Activated CD8-positive, alpha-beta memory T cell treated with anti-CD3 and anti-CD28 coated beads for 24 hours (primary cell): ENCODE measurements around the gene HOXB2.
A peak's percentile ranks its signal among the peaks of the same experiment; 100 is the strongest.

Source experiments
- DNase-seq: peaks from one replicate; pipeline ENCODE4 v3.0.0-alpha.2; 2020

Gene HOXB2

GRCh38 chr17:48545022-48545375, at the start of gene HOXB2:
TSS of gene HOXB2 (minus strand) at chr17:48545109. CDS start at chr17:48544911, 198 bp downstream.
- no peak for DNase-seq

GRCh38 chr17:48593840-48594537, 49.1 kb upstream of the HOXB2 start:
- DNase-seq = peak; percentile 93

GRCh38 chr17:48593126-48593829, 48.4 kb upstream of the HOXB2 start, which contains the start of gene HOXB5:
TSS of gene HOXB5 (minus strand) at chr17:48593779. CDS start at chr17:48593682, 97 bp downstream.
- DNase-seq = peak; percentile 77

- DNase-seq = peak; percentile 69
These were observed 47.7 kb upstream of the HOXB2 start for GRCh38 chr17:48592577-48592976.

GRCh38 chr17:48592057-48592514, 47.2 kb upstream of the HOXB2 start:
- DNase-seq = no peak

GRCh38 chr17:48591255-48592056, 46.5 kb upstream of the HOXB2 start:
- no peak for DNase-seq

GRCh38 chr17:48590607-48591161, 45.8 kb upstream of the HOXB2 start:
- no peak for DNase-seq

GRCh38 chr17:48589831-48590606, 45.1 kb upstream of the HOXB2 start, which contains the start of gene HOXB3:
TSS of gene HOXB3 (minus strand) at chr17:48590241. CDS start at chr17:48552474, 37,767 bp downstream.
- no peak for DNase-seq

GRCh38 chr17:48589060-48589830, 44.3 kb upstream of the HOXB2 start:
- no peak for DNase-seq

GRCh38 chr17:48588528-48588927, 43.6 kb upstream of the HOXB2 start:
- DNase-seq = no peak

- DNase-seq = no peak
These were observed 43.1 kb upstream of the HOXB2 start for GRCh38 chr17:48588074-48588415.

GRCh38 chr17:48587276-48588073, 42.6 kb upstream of the HOXB2 start:
- no peak for DNase-seq

GRCh38 chr17:48586355-48587258, 41.7 kb upstream of the HOXB2 start:
- no peak for DNase-seq

GRCh38 chr17:48584223-48584741, 39.4 kb upstream of the HOXB2 start:
- DNase-seq = no peak

GRCh38 chr17:48583708-48584222, 38.9 kb upstream of the HOXB2 start:
- DNase-seq = no peak

- no peak for DNase-seq
These were observed 37.8 kb upstream of the HOXB2 start for GRCh38 chr17:48582750-48583069.

- no peak for DNase-seq
These were observed 35.0 kb upstream of the HOXB2 start for GRCh38 chr17:48579760-48580554.

- no peak for DNase-seq
These were observed 34.5 kb upstream of the HOXB2 start for GRCh38 chr17:48579471-48579759.
